Gastrocnemius medialis (tissue), 4 donors: ENCODE data around the gene C4BPB.

Experiments used
- CTCF ChIP-seq, 5 experiments: fragments of 450-650 bp in 3 of 5; fragments of 200-600 bp in 2 of 5; sonication (generic) in 2 of 5; IDR thresholded peaks in 4 of 5; conservative IDR thresholded peaks in 1 of 5; 1 replicate in 4 of 5; 2 replicates in 1 of 5; pipeline ENCODE4 v1.5.1; 2016 to 2019; ENCODE audit warnings: antibody characterized with exemption in 5 of 5, mild to moderate bottlenecking in 3 of 5, moderate library complexity in 3 of 5
- POLR2A ChIP-seq, 2 donors: fragments of 450-650 bp; IDR thresholded peaks; one replicate each; pipeline ENCODE4 v1.6.1; 2017; ENCODE audit warnings: antibody characterized with exemption in 2 of 2, mild to moderate bottlenecking in 2 of 2, moderate library complexity in 2 of 2

- TF ChIP-seq CTCF (IDR thresholded peaks at IDR 0.05 in 4 of 5, conservative IDR thresholded peaks at IDR 0.05 in 1 of 5) (no peak), POLR2A (IDR thresholded peaks at IDR 0.05) (no peak)
These were observed 4.4 kb upstream of the C4BPB start for GRCh38 chr1:207084232-207084631.
